GM03348 (cell line): ENCODE results near the gene HEPN1.

ENCODE experiments used
- DNase-seq: peaks from one replicate; pipeline ENCODE4 v3.0.0; 2012; ENCODE audit warnings: low spot score

HEPN1 gene

DNA sequence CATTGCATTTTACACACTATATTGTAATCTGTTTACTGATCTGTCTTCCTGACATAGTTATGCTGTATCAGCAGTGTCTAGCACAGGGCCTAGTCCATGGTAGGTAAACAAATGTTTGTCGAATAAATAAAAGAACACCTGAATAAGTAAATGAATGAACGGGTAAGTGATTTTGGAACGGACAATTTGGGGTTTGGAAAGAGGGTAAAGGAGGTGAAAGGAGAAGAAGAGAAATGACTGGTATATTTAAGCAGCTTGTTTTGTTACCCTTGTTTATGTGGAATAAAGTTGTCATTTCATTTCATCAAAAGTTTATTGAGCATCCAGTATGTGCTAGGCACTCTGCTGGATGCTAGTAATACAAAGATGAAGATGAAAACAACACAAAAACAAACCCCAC lies at the start of gene HEPN1:
HEPN1 (plus strand) TSS at position 301 of the 400 bp plus-strand sequence.
- DNase-seq, result no peak

DNA sequence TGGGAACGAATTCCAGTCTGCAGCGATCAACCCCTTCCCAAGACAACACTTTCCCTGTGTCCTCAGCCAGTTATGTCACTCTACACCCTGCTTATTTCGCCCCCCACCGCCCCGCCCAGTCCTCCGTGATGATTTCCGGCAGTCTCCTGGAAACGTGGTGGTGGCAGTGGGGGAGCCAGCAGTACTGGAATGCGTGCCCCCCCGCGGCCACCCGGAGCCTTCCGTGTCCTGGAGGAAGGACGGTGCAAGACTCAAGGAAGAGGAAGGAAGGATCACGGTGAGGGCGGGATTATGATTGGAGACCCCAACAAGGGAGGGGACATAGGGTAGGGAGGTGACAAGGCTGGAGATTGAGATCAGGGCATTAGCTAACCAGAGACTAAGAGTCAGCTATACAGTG lies 49.7 kb upstream of the HEPN1 start:
- no peak for DNase-seq

DNA sequence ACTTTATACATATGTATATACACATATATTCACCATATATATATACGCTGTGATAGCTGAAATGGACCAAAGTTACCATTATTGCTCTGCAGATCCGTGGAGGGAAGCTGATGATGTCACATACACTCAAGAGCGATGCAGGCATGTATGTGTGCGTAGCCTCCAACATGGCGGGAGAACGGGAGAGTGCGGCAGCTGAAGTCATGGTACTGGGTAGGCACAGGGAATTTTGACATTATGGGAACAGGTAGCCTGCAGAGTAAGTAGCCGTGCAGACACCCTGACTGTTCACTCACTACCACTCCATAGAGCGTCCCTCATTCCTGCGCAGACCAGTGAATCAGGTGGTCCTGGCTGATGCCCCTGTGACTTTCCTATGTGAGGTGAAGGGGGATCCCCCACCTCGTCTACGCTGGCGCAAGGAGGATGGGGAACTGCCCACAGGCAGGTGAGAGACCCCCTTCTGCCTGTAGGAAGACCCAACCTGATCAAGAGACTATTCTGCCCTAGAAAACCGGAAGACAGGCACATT lies 49.1 kb upstream of the HEPN1 start:
- no peak for DNase-seq

DNA sequence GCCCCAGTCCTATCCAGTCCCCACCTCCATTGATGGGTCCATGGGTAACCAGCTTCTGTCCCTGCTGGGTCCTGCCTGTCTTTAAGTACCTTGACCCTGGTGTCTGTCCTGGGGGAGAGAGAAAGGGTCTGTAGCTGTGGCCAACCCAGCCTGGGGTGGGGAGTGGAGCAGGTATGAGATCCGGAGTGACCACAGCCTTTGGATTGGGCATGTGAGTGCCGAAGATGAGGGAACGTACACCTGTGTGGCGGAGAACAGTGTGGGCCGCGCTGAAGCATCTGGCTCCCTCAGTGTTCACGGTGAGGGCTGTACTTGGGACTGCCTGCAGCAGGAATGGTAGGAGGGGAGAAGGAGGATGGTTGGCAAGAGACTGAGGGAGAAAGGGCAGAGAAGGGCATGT lies 48.6 kb upstream of the HEPN1 start:
- DNase-seq, result no peak

DNA sequence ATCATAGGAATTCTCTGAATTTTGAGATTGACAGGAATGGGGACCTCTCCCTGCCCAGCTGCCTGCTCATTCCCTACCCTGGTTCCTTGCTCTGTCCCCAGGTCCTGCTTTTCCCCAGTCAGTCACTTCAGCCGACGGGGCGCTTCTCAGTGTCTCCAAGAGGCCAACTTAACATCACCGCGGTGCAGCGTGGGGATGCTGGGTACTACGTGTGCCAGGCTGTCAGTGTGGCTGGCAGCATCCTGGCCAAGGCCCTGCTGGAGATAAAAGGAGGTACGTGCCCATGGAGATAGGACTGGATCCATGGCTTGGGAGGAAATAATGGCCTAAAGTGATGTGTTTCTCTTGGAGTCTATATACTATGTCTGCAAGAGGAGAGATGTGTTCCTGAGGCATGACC lies 46.8 kb upstream of the HEPN1 start:
- no peak for DNase-seq

DNA sequence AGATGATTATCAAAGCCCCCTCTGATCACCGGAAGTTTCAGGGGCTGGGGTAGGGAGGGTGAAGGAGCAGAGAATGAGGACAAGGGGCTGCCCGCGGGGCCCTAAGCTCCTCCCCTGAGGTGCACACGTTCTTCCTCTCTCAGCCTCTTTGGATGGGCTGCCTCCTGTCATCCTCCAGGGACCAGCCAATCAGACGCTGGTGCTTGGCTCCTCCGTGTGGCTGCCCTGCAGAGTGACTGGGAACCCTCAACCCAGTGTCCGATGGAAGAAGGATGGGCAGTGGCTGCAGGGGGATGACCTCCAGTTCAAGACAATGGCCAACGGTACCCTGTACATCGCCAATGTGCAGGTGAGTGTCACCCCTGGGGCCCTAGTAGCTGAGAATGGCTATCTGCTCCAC lies 46.3 kb upstream of the HEPN1 start:
- DNase-seq, result no peak

DNA sequence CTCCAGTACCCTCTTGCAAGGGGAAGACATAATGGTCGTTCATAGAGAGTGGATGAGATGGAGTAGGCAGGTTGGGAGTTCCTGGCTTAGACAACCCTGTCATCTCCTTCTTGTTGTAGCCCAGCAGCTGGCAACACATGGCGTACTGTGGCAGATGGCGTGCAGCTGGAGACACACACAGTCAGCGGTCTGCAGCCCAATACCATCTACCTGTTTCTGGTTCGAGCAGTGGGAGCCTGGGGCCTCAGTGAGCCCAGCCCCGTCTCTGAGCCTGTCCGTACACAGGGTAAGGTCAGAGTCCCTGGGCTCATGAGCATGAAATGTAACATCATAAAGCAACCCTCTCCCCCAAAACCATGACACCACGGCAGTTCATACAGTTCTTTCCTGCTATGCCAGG lies 45.1 kb upstream of the HEPN1 start:
- DNase-seq, result no peak

DNA sequence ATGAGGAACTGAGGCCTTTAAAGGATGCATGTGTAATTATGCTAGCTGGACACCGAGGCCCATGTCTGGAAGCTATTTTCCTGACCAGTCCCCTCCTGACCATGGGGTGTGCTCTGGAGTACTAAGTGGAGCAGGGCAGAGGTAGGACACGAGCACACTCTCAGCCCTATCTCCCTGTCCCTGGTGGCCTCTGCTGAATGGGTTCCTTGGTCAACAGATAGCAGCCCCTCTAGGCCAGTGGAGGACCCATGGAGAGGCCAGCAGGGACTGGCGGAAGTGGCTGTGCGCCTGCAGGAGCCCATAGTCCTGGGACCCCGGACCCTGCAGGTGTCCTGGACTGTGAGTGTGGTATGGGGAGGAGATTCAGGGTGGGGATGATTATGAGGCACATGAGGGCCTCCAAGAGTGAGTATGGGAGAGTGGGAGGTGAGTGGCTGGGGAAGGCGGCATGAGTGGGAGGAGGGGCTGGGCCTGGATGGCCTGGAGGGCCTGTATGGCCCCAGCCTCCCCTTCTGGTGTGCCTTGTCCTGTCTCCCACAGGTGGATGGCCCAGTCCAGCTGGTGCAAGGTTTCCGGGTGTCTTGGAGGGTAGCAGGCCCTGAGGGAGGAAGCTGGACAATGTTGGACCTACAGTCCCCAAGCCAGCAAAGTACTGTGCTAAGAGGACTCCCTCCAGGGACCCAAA lies 44.3 kb upstream of the HEPN1 start:
- no peak for DNase-seq

DNA sequence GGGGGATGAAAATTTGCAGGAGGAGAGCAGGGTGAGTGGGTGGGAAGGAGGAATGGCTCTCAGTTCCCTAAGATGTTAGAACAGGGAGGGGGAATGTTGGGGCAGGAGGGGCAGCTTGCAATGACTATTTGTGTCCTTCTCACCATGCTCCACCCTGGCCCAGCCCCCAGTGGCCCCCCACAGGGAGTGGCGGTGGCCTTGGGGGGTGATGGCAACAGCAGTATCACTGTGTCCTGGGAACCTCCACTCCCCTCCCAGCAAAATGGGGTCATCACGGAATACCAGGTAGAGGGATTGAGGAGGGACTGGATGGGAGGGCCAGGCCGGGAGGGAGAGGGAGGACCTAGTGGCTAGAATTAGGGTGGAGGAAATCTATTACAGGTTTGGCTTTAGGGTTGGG lies 43.6 kb upstream of the HEPN1 start:
- no peak for DNase-seq

DNA sequence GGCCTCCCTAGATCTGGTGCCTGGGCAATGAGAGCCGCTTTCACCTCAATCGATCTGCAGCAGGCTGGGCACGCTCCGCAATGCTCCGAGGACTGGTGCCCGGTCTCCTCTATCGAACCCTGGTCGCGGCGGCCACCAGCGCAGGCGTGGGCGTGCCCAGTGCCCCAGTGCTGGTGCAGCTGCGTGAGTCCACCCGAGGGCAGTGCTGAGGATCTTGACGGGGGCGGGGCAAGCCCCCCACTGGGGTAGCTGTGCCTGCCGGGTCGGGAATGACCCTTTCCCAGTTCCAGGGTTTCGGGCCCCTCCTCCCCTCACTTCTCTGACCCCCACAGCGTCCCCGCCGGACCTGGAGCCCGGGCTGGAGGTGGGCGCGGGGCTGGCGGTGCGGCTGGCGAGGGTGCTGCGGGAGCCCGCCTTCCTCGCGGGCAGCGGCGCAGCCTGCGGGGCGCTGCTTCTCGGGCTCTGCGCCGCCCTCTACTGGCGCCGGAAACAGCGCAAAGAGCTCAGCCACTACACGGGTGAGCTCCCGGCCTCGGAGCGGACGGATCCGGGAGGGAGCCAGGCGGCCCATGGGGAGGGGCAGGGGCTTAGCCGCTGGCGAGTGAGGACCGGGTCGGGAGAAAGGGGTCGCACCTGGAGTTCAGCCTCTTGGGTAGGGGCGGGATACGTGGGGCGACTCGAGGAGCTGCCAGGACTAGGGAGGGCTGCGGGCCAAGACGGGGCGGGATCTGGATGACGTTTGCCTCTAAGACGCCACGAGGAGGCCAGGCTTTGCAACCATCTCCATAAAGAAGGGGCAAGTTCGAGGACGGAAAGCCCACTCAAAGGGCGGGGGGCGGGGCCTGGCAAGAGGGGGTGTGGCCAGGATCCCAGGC lies 42.9 kb upstream of the HEPN1 start:
- peak; percentile 96 for DNase-seq

DNA sequence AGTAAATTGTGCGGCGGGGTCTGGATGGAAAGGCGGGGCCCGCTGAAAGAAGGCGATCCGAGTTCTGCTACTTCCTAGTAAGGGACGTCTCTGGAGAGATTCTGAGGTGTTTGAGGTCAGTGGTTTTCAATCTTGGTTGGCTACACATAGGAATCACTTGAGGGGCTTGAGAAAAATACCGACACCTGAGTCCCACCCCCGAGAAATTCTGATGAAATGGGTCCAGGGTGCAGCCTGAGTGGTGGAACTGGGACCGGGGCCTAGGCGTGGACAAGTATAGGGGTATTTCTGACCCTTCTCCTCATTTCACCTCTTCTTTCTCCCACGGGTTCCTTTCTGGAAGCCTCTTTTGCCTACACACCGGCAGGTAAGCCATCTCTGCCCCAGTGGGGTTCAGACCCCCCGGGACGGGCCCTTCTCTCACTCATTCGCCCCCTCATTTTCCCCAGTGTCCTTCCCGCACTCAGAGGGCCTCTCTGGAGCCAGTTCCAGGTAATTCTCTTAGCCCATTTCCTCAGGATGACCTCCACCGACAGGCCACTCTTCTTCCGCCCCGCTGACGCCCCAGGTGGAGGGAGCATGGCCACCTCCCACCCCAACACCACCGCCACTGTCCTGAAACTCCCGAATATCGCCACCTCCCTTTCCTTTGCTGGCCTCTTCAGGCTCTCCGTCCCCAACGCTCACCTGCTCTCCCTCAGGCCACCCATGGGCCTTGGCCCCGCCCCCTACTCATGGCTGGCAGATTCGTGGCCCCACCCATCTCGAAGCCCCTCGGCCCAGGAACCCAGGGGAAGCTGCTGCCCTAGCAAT lies 42.0 kb upstream of the HEPN1 start:
- DNase-seq, result no peak

DNA sequence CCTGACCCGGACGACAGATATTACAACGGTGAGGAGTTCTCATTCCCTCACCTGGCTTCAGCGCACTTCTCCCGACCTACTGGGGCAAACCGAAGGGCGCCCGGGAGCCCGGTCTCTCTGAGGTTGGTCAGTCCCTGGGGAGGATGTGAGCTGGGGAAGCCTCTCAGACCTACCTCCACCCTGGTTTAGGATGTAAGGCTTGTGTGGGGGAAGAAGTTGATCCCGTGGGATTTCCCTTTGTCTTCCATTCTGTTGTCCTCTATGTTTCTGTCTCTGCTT lies 41.5 kb upstream of the HEPN1 start:
- DNase-seq, result no peak

DNA sequence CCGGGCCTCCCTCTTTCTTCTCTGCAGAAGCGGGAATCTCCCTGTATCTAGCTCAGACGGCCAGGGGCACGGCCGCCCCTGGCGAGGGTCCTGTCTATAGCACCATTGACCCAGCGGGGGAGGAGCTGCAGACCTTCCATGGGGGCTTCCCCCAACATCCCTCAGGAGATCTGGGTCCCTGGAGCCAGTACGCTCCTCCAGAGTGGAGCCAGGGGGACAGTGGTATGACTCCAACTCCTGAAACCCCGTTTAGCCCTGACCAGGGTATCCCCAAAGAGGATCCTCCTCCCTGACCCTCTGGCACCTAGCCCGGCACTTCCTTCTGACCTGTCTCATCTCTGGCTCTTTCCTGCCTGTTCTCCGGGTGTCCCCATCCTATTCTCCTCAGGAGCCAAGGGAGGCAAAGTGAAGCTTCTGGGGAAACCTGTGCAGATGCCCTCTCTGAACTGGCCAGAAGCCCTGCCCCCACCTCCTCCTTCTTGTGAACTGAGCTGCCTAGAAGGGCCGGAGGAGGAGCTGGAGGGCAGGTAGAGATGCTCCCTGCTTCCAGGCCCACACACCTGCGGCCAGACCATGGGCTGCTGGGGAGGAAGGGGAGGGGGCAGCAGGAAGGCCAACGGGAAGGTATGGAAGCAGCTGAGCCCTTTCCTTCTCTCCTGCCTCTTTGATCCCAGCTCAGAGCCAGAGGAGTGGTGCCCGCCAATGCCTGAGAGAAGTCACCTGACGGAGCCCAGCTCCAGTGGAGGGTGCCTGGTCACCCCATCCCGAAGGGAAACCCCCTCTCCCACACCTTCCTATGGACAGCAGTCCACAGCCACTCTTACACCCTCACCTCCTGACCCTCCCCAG lies 40.9 kb upstream of the HEPN1 start:
- DNase-seq, result no peak

DNA sequence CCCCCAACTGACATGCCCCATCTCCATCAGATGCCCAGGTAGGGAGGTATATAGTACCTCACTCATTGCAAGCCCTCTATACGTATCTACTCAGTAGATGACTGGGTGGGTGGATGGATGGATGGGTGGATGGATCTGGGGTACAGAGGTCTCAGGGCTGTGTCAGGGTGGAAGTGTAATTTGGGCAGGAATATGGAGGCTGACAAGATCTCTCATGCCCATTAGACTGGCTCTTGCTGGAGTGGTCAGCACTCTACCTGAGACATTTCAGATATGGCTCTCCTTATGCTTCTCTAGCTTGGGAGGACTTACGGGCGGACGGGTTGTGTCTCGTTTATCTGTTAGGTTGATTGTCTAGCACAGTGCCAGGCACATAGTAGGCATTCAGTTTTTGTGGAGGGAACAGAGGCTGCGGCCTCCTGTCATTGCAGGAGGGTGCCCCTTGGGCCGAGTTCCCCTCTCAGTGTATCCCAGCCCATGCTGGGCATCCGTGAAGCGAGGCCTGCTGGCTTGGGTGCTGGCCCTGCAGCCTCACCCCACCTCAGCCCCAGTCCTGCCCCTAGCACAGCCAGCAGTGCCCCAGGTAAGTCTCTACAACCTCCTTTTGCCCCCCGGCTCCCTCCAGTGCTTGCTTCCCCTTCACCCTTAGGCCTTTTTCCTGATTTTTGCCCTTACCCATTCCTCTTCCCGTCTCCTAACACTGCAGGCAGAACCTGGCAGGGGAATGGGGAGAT lies 40.1 kb upstream of the HEPN1 start:
- no peak for DNase-seq

DNA sequence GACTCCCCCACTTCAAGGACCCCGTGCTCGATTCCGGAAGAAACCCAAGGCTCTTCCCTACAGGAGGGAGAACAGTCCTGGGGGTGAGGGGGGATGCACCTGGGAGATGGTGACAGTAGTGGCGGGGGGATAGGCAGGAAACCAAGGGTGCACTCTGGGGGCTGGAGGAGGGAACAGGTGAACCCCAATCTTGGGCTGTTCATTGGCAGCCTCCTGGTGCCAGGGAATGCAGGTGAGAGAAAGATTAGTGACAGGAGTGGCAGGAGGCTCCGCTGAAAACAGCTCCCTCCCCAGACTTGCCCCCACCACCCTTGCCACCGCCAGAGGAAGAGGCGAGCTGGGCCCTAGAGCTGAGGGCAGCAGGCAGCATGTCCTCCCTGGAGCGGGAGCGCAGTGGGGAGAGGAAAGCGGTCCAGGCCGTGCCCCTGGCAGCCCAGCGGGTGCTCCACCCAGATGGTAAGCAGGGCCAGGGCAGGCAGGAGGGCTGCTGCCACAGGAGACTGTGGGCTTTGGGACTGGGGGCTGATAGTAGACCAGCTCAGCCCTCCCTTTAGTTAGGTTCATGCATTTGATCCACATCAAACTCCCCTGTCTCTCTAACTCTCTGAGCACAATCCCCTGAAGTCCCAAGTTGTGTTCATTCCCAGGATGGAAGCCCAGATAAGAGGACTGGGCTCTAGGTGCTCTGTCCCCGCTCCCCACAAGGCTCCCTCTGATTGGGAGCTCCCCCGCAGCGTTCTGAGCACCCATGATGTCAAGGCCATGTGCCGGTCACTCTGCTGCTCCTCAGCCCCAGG lies 39.4 kb upstream of the HEPN1 start:
- DNase-seq, result no peak

DNA sequence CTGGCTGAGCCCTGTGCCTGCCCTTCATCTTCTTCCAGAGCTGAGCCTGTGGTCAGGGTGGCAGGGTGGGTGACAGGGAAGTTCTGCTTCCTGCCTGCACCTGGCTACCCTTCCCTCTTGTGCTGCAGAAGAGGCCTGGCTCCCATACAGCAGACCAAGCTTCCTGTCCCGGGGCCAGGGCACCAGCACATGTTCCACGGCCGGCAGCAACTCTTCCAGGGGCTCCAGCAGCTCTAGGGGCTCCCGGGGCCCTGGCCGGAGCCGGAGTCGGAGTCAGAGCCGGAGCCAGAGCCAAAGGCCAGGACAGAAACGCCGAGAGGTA lies 38.8 kb upstream of the HEPN1 start:
- no peak for DNase-seq

DNA sequence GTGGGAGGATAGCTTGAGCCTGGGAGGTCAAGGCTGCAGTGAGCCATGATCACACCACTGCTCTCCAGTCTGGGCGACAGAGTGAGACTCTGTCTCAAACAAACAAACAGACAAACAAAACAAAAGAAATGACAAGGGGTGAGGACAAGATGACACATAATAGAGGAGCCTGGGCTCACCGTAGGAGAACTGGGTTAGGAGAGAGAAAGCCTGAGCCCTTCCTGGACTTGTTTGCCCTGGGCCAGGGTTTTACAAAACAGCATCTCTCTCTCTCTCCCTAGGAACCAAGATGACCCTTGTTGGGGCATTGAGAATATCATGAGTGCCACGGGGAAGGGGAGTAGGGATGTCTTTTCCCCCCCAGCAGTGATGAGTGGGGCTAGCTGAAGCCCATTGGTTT lies 38.1 kb upstream of the HEPN1 start:
- no peak for DNase-seq

DNA sequence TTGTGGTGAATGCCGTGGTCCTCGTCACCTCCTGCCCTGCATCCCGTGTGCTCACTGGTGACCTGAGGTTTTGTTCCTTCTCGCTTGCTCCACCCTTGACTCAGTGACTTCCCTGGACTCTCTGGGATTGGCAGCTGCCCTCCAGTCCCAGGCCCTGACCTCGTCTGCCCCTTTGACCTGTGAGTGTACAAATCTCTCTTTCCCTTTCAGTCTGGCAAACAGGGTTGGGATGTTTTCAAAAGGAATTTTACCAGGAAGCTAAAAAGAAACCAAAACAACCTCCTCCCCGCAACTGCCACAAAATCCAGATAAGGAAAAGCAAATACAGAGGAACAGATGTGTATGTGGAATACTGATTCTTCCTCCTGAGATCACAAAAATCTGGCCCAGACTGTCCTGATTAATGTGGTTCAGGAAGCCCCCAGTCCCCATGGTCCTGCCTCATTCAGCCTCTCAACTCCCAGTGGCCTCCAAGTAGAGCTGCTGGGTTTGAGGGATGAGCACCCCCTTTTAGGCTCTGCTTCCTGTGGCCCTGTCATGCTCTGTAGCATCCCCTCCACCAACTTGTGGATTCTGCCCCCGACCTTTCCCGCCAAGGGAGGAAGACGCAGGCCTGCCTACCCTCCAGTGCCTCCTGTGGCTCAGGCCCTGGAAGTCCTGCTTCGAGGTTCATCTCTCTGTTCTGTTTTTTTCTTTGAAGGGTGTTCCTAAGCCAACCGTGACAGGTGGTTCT lies 36.5 kb upstream of the HEPN1 start:
- no peak for DNase-seq

DNA sequence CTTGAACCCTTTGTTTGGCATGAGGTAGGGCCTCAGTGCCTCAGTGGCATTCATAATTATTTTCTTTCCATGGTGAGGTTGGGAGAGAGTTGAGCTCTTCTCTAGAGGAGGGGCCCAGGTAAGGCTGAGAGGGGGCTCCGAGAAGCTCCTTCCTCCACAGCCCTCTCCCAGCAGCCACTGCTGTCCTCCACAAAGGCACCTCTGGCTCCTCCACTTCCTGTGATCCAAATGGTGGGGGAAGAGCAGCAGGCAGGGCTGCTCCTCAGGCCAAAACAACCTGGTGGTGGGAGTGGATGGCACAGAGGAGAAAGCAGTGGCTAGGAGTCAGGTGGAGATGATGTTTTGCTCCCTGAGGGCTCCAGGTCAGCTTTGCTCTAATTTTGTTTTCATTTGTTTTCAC lies 34.7 kb upstream of the HEPN1 start:
- DNase-seq, result no peak
